Stimulated activated CD4-positive, alpha-beta T cell treated with anti-CD3 and anti-CD28 coated beads, Interleukin-12 subunit alpha, Interleukin-12 subunit beta, amount 100 ng/mL, for 48 hours (primary cell): ENCODE measurements around the gene SP4.
A peak's percentile ranks its signal among the peaks of the same experiment; 100 is the strongest.

Experiments used
- DNase-seq, 3 donors: peaks; one replicate each; pipeline ENCODE4 v3.0.0-alpha.2; 2020; ENCODE audit warnings: low read depth in 2 of 3, low spot score in 1 of 3

SP4 gene

GRCh38 chr7:21427871-21428658 lies at the start of gene SP4:
TSS of gene SP4 (plus strand) at chr7:21428083. CDS start at chr7:21428252, 169 bp downstream.
- peak; percentile 87 to 90 (median 90) for DNase-seq

GRCh38 chr7:21383227-21384220 lies 44.4 kb upstream of the SP4 start:
- DNase-seq: no peak

- DNase-seq: no peak
These were observed 33.9 kb upstream of the SP4 start for GRCh38 chr7:21393937-21394336.

- DNase-seq: no peak
These were observed 25.9 kb upstream of the SP4 start for GRCh38 chr7:21401944-21402343.

- DNase-seq: no peak
These were observed 19.9 kb upstream of the SP4 start for GRCh38 chr7:21407796-21408480.

GRCh38 chr7:21408481-21408820 lies 19.4 kb upstream of the SP4 start:
- no peak for DNase-seq

GRCh38 chr7:21412410-21412851 lies 15.5 kb upstream of the SP4 start:
- DNase-seq: no peak

GRCh38 chr7:21412957-21413356 lies 14.9 kb upstream of the SP4 start:
- DNase-seq: no peak

GRCh38 chr7:21413502-21413901 lies 14.4 kb upstream of the SP4 start:
- no peak for DNase-seq

GRCh38 chr7:21414795-21415393 lies 13.0 kb upstream of the SP4 start:
- DNase-seq: no peak

GRCh38 chr7:21417647-21418046 lies 10.2 kb upstream of the SP4 start:
- no peak for DNase-seq

- no peak for DNase-seq
These were observed 5.1 kb upstream of the SP4 start for GRCh38 chr7:21422751-21423150.

- no peak for DNase-seq
These were observed 2.6 kb upstream of the SP4 start for GRCh38 chr7:21425290-21425689.

GRCh38 chr7:21426286-21427181 lies 1.3 kb upstream of the SP4 start:
- no peak for DNase-seq

GRCh38 chr7:21427182-21427870 lies 557 bp upstream of the SP4 start:
- DNase-seq: peak; percentile 97 to 99 (median 97)

GRCh38 chr7:21428659-21428941 lies 717 bp downstream of the SP4 start:
- DNase-seq: no peak

- no peak for DNase-seq
These were observed 1.1 kb downstream of the SP4 start for GRCh38 chr7:21429021-21429420.

- DNase-seq: no peak
These were observed 2.1 kb downstream of the SP4 start for GRCh38 chr7:21429786-21430574.

- no peak for DNase-seq
These were observed 2.7 kb downstream of the SP4 start for GRCh38 chr7:21430575-21430954.
